ENCODE results near the gene GPX7.
A peak's percentile ranks its signal among the peaks of the same experiment; 100 is the strongest.

GPX7 gene

GRCh38 chr1:52631759-52632331, 29.7 kb downstream of the GPX7 start:
- no peak for DNase-seq

- DNase-seq = peak; percentile 53
Measured at GRCh38 chr1:52632732-52633290, 30.6 kb downstream of the GPX7 start, which contains the start of gene SHISAL2A. Gene SHISAL2A (plus strand): TSS chr1:52633168. CDS start chr1:52633494, 326 bp downstream.

- no peak for DNase-seq
Measured at GRCh38 chr1:52633291-52633754, 31.2 kb downstream of the GPX7 start.

- DNase-seq = no peak
Measured at GRCh38 chr1:52634111-52634510, 31.9 kb downstream of the GPX7 start.

- no peak for DNase-seq
Measured at GRCh38 chr1:52635321-52636089, 33.3 kb downstream of the GPX7 start.

- DNase-seq = peak; percentile 41
Measured at GRCh38 chr1:52636721-52637695, 34.8 kb downstream of the GPX7 start.

GRCh38 chr1:52637946-52638345, 35.8 kb downstream of the GPX7 start:
- no peak for DNase-seq

- no peak for DNase-seq
Measured at GRCh38 chr1:52640697-52641096, 38.5 kb downstream of the GPX7 start.

- DNase-seq = no peak
Measured at GRCh38 chr1:52641307-52641706, 39.1 kb downstream of the GPX7 start.

GRCh38 chr1:52645261-52645660, 43.1 kb downstream of the GPX7 start:
- no peak for DNase-seq

GRCh38 chr1:52651904-52652303, 49.7 kb downstream of the GPX7 start:
- DNase-seq = no peak

- DNase-seq = no peak
Measured at GRCh38 chr1:52653207-52653849, 51.2 kb downstream of the GPX7 start.

GRCh38 chr1:52654063-52654462, 51.9 kb downstream of the GPX7 start:
- DNase-seq = no peak

GRCh38 chr1:52657702-52658101, 55.5 kb downstream of the GPX7 start:
- no peak for DNase-seq
